ENCODE measurements around the gene RACGAP1.

Gene RACGAP1

DNA sequence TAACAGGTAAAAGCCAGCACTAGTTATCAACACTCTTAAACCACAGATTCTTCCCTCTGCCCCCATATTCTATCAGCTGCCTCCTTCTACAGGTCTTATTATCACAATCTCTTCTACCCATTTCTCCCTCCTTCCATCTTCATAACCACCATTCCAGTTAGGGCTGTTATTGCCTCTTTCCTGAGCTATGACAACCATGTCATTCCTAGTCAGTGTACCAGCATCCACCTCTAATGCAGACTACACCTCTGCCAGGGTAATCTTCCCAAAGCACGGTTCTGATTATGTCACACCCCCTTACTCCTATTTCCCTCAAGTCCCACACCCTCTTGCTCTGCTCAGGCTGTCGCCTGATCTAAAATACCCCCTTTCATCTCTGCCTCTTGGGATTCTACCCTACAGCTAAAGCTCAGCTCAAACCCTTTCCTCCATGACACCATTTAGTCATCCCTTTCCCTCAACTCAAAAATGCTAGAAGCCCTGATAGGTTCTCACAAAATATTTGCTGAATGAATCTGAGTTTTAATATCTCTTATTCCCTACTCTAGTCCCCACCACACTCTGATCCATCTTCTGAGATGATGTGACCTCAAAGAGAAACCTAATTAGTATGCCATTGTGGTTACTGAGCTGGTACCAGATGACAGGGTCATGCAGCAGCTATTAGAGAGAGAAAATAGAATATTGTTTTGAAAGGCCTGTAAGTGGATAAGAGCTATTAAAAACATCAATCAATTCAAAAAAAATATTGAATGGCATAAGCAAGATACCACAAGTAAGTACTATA lies 11.7 kb downstream of the RACGAP1 start:
- no peak for DNase-seq (ENCODE audit: low spot score)
- H3K4me1 ChIP-seq (ENCODE audit: insufficient read depth, poor library complexity, severe bottlenecking), result peaks cover 13% of the 10 kb centered on the region
- no peak overlapping the region for H3K27ac ChIP-seq (ENCODE audit: poor library complexity, severe bottlenecking)
- no peak overlapping the region for H3K4me3 ChIP-seq (ENCODE audit: severe bottlenecking)
- TF ChIP-seq, protein P1, sequence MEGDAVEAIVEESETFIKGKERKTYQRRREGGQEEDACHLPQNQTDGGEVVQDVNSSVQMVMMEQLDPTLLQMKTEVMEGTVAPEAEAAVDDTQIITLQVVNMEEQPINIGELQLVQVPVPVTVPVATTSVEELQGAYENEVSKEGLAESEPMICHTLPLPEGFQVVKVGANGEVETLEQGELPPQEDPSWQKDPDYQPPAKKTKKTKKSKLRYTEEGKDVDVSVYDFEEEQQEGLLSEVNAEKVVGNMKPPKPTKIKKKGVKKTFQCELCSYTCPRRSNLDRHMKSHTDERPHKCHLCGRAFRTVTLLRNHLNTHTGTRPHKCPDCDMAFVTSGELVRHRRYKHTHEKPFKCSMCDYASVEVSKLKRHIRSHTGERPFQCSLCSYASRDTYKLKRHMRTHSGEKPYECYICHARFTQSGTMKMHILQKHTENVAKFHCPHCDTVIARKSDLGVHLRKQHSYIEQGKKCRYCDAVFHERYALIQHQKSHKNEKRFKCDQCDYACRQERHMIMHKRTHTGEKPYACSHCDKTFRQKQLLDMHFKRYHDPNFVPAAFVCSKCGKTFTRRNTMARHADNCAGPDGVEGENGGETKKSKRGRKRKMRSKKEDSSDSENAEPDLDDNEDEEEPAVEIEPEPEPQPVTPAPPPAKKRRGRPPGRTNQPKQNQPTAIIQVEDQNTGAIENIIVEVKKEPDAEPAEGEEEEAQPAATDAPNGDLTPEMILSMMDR (IDR thresholded peaks at IDR 0.05; ENCODE audit: poor library complexity, severe bottlenecking), result no peak
- no peaks in the 10 kb centered on the region for H3K27me3 ChIP-seq (ENCODE audit: insufficient read depth, poor library complexity, severe bottlenecking)
- H3K36me3 ChIP-seq (ENCODE audit: low read depth), result peaks cover 78% of the 10 kb centered on the region
- H3K9me3 ChIP-seq (ENCODE audit: severe bottlenecking), result no peaks in the 10 kb centered on the region
- ATAC-seq (ENCODE audit: low read depth), result no peak

DNA sequence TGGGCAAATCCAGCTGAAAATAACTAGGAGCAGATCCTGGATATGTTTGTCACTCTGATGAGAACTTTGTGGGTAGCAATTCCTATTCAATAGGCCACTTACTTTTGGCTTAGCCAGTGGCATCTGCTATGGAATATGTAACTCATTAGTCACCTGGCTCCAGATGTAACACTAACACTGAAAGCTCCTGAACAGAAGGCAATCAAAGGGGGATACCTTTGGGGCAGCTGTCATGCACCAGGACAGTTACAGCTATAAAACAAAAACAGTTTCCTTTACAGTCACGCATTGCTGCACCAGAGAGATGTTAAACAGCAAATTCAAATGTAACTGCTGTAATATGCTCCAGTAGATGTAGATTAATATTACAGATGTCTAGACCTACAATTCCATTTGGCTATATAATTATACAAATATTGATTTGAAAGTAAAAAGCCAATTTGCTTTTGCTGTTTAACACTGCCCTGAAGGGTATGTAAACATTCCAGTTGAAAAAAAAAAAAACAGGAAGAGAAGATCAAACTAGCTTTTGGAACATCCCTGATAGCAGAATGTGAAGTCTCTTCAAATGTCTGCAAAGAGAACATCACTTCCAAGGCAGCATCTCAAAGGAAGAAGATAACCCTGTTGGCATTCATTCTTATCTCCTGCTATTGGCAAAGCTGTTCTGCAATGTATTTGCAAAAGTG lies 18.4 kb downstream of the RACGAP1 start:
- H3K4me1 ChIP-seq (ENCODE audit: insufficient read depth, poor library complexity, severe bottlenecking), result no peaks in the 10 kb centered on the region
- H3K27ac ChIP-seq (ENCODE audit: poor library complexity, severe bottlenecking), result no peak overlapping the region
- no peak overlapping the region for H3K4me3 ChIP-seq (ENCODE audit: severe bottlenecking)
- H3K36me3 ChIP-seq (ENCODE audit: low read depth), result peaks cover 87% of the 10 kb centered on the region
- TF ChIP-seq, protein P1 (IDR thresholded peaks at IDR 0.05; ENCODE audit: poor library complexity, severe bottlenecking), result no peak
- no peaks in the 10 kb centered on the region for H3K27me3 ChIP-seq (ENCODE audit: insufficient read depth, poor library complexity, severe bottlenecking)
- H3K9me3 ChIP-seq (ENCODE audit: severe bottlenecking), result no peaks in the 10 kb centered on the region
- DNase-seq (ENCODE audit: low spot score), result no peak
- no peak for ATAC-seq (ENCODE audit: low read depth)

GRCh38 chr12:50006280-50006679 lies 19.0 kb downstream of the RACGAP1 start:
- no peak overlapping the region for H3K27ac ChIP-seq (ENCODE audit: poor library complexity, severe bottlenecking)
- TF ChIP-seq, protein P1 (IDR thresholded peaks at IDR 0.05; ENCODE audit: poor library complexity, severe bottlenecking), result no peak

DNA sequence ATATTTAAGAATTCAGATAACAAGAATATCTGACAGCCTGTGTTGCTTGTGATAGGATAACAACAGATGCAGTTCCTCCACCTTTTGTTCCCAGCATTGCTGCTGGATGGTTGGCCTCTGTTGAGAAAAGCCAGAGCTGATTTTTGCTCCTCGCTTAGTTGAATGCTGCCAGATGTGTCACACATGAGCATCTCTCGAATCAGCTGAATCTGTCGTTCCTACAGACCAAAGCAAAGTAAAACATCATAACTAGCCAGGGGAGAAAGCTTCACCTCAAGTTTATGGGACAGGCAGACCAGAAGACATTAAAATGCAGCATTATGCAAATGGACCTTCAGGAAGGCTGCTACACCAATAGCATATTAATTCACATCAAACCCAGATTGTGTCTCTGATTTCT lies 20.1 kb downstream of the RACGAP1 start:
- Histone ChIP-seq H3K27me3 (ENCODE audit: insufficient read depth, poor library complexity, severe bottlenecking) (no peaks in the 10 kb centered on the region), H3K4me1 (ENCODE audit: insufficient read depth, poor library complexity, severe bottlenecking) (no peaks in the 10 kb centered on the region), H3K4me3 (ENCODE audit: severe bottlenecking) (no peak overlapping the region), H3K9me3 (ENCODE audit: severe bottlenecking) (no peaks in the 10 kb centered on the region), H3K36me3 (ENCODE audit: low read depth) (peaks cover 90% of the 10 kb centered on the region), H3K27ac (ENCODE audit: poor library complexity, severe bottlenecking) (no peak overlapping the region)
- TF ChIP-seq, protein P1 (IDR thresholded peaks at IDR 0.05; ENCODE audit: poor library complexity, severe bottlenecking), result no peak
- no peak for ATAC-seq (ENCODE audit: low read depth)
- no peak for DNase-seq (ENCODE audit: low spot score)

More at GRCh38 chr12:50006280-50006679, 19.0 kb downstream of the RACGAP1 start:
- Histone ChIP-seq H3K36me3 (ENCODE audit: low read depth) (peaks cover 90% of the 10 kb centered on the region), H3K27me3 (ENCODE audit: insufficient read depth, poor library complexity, severe bottlenecking) (no peaks in the 10 kb centered on the region), H3K9me3 (ENCODE audit: severe bottlenecking) (no peaks in the 10 kb centered on the region), H3K4me3 (ENCODE audit: severe bottlenecking) (no peak overlapping the region), H3K4me1 (ENCODE audit: insufficient read depth, poor library complexity, severe bottlenecking) (no peaks in the 10 kb centered on the region)
- no peak for DNase-seq (ENCODE audit: low spot score)
- ATAC-seq (ENCODE audit: low read depth), result no peak
